ENCODE data around the gene GALR1. TPM values are rescaled to one million over a fixed set of nuclear protein-coding genes. Genes with fewer than 3 reads are reported as not detected.

GALR1 gene
- total RNA-seq, 4 donors from 2014 or later = 0.09 to 2.0 TPM; not detected in 2

DNA sequence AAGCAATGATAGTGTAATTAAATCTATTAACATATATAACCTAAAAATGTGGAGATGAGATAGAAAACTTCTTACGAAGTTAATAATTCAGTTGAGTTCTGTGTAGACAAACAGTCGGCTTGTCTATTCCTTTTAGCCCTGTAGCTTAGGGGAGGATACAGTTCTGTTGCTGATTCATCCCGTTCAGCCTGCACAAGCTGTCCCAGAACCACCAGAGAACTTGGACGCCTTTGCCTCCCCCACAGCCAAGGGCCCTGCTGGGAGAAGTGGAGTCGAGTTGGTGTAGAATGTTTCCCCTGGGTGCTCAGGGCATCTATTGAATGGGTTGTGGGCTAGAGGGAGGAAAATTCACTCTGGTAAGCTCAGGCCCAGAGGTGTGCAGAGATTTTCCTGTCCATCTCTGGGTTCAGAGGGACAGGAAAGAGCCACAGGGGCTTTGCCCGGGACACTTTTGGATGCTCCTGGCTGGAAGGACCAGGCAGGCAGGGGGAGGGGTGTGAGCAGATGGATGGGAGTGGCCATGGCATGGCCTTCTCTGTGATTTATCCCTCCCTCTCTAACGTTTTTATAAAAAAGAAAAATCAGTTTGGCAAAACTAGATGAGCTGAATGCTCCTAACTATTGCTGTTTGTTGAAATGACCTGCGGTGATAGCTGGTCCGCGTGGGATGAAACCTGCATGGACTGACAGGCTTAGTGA, 42.8 kb upstream of the GALR1 start:
- DNase-seq (ENCODE audit: low spot score) (no peak), ATAC-seq (ENCODE audit: low FRiP score) (peak; percentile 85)
- TF ChIP-seq, protein P1, sequence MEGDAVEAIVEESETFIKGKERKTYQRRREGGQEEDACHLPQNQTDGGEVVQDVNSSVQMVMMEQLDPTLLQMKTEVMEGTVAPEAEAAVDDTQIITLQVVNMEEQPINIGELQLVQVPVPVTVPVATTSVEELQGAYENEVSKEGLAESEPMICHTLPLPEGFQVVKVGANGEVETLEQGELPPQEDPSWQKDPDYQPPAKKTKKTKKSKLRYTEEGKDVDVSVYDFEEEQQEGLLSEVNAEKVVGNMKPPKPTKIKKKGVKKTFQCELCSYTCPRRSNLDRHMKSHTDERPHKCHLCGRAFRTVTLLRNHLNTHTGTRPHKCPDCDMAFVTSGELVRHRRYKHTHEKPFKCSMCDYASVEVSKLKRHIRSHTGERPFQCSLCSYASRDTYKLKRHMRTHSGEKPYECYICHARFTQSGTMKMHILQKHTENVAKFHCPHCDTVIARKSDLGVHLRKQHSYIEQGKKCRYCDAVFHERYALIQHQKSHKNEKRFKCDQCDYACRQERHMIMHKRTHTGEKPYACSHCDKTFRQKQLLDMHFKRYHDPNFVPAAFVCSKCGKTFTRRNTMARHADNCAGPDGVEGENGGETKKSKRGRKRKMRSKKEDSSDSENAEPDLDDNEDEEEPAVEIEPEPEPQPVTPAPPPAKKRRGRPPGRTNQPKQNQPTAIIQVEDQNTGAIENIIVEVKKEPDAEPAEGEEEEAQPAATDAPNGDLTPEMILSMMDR (IDR thresholded peaks at IDR 0.05) = no peak

DNA sequence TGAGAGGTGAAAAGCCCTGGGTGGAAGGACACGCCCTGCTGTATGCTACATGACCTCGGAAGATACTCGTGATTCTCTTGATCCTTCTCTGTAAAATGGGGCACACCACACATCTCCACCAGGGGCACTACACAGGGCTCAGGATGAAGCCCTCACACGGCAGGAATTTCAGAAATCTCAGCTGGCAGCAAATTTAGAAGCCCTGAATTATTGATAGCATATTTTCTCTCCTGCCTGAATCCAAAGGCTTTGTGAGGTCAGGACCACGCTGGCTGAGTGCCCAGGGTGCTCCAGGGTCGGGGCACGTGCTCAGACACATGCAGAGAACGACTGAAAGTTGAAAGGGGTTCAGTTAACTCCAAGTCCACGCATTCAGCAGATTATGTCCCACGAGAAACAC, 42.1 kb upstream of the GALR1 start:
- TF ChIP-seq, protein P1 (IDR thresholded peaks at IDR 0.05) = peak in 1 of 3 donors; percentile 18
- DNase-seq (ENCODE audit: low spot score) (peak; percentile 41), ATAC-seq (ENCODE audit: low FRiP score) (peak; percentile 91)

DNA sequence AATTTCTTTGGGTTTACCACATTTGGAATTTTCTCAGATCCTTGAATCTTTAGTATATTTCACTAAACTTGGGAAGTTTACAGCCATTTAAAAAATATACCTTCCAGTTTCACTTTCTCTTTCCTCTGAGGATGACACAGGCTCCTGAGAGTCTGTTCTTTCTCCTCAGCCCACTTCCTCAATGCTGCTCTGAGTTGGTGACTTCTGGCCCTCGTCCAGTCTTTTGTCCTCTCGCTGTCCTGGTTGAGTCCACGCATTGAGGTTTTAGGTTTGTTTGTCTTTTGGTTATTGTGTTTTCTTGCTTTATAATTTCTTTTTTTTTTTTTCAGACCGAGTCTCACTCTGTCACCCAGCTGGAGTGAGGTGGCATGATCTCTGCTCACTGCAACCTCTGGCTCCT, 40.7 kb upstream of the GALR1 start:
- DNase-seq (ENCODE audit: low spot score) = no peak
- ATAC-seq (ENCODE audit: low FRiP score) = no peak
- TF ChIP-seq, protein P1 (IDR thresholded peaks at IDR 0.05) = no peak

DNA sequence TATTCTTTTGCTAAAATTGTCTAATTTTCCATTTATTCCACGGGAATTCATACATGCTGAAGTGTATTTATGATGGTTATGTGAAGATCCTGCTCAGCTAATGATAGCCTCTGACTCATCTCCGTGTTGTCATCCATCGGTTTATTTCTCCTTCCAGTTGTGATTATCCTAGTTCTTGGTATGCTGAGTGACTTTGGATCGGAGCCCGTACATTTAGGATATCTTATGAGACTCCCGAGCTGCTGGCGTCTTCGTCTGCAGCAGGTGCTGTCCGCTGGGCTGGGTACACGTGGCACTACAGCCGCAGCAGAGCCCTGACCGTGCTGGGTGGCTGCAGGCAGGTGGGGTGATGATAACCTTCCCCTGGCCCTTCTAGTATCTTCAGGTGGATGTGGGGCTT, 40.1 kb upstream of the GALR1 start:
- ATAC-seq (ENCODE audit: low FRiP score) = no peak
- DNase-seq (ENCODE audit: low spot score) = no peak
- TF ChIP-seq, protein P1 (IDR thresholded peaks at IDR 0.05) = no peak

DNA sequence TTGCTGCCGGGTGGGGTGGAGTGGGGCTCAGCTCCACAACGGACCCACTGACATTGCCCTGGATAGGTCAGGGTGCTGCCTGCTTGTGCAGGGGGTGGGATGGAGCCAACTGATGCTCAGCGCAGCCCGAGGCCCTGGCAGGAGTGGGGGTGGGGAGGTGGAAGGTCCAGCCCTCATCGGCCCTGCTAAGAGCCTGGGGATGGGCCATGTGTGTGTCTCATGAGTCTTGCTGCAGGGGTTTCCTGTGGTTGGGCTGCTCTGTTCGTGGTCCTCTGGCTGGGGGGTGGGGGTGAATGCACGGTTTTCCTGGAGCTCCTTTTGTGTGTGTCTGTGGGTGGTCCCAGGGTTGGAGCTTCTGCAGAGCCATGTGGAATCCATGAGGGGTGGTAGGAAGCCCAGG, 39.4 kb upstream of the GALR1 start:
- DNase-seq (ENCODE audit: low spot score) (no peak), ATAC-seq (ENCODE audit: low FRiP score) (no peak)
- TF ChIP-seq, protein P1 (IDR thresholded peaks at IDR 0.05) = no peak

DNA sequence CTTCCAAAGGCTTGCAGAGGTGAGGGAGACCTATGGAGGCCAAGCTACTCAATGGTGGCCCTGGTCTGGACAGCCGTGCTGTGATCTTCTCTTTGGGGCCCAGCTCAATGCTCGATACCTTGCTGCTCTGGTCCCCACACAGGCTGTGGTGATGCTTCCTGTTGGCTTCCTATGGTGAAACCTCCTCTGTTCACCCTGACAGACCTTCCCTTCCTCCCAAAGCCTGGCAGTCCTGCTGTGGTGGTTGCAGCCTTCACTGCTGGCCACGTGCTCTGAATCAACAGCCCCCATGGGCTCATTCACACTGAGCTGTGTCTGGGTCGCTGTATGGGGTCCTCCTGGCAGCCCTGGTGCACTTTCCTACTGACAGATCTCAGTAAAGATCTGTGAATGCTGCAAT, 31.0 kb upstream of the GALR1 start:
- ATAC-seq (ENCODE audit: low FRiP score) (no peak), DNase-seq (ENCODE audit: low spot score) (no peak)
- TF ChIP-seq, protein P1 (IDR thresholded peaks at IDR 0.05) = no peak

DNA sequence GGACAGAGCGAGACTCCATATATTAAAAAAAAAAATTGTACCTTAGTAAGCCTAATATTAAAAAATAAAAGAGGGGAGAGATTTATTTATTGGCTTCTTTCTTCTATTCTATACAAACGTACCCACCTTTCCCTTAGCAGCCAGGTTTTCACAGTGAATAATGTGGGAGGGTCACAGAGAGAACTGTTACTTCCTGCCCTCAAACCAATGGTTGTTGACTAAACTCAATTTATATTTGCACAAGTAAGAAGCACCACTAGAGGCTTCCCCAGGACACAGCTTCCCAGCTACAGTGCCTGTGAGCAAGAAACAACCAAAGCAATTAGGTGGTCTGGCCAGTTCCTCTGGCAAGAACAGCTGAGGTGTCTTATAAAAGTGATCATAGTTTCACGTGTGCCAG, 28.9 kb upstream of the GALR1 start:
- ATAC-seq (ENCODE audit: low FRiP score) = no peak
- no peak for DNase-seq (ENCODE audit: low spot score)
- TF ChIP-seq, protein P1 (IDR thresholded peaks at IDR 0.05) = no peak
